GM10248 (cell line): ENCODE measurements around the gene ZNF808.
"Not testable (repeated sequence)": the region's sequence is repeated elsewhere in the genome, so short reads cannot be mapped to it uniquely, and the experiment has no call there.

ENCODE experiments used
- CTCF ChIA-PET: fragments of 300-600 bp; sonication (Branson Sonifier 250); formaldehyde crosslinking; extraction: SDS; loops from one replicate; lab custom pipeline; 2021; ENCODE audit warnings: antibody characterized with exemption; lab: Yijun Ruan, JAX
- POLR2A ChIA-PET: fragments of 350-650 bp; sonication (Branson Sonifier 250); formaldehyde crosslinking; extraction: SDS; loops from one replicate; lab custom pipeline; 2020; ENCODE audit warnings: antibody characterized with exemption; lab: Yijun Ruan, JAX
- DNase-seq: peaks from one replicate; pipeline ENCODE4 v3.0.0; 2012; ENCODE audit errors: extremely low spot score
- CTCF ChIP-seq: IDR thresholded peaks from 2 replicates; pipeline ENCODE4 v1.5.1; 2012; ENCODE audit warnings: mild to moderate bottlenecking, low read depth; ENCODE audit errors: extremely low read depth, missing control alignments, control extremely low read depth

The ZNF808 gene

GRCh38 chr19:52557231-52557995 lies 29.9 kb downstream of the ZNF808 start:
- ChIA-PET CTCF (interaction anchor here (1.4 kb wide), 1 partner anchor 9 kb away, joined by 3 read pairs; no protein-coding TSS in a partner anchor), POLR2A (no interaction called here)
- TF ChIP-seq CTCF, result no peak
- DNase-seq, result no peak

GRCh38 chr19:52558732-52559445 lies 31.4 kb downstream of the ZNF808 start:
- POLR2A ChIA-PET, DNase-seq, CTCF ChIA-PET: not testable (repeated sequence)

GRCh38 chr19:52561611-52562010 lies 34.1 kb downstream of the ZNF808 start:
- POLR2A ChIA-PET, DNase-seq, CTCF ChIA-PET: not testable (repeated sequence)

GRCh38 chr19:52566121-52566520 lies 38.7 kb downstream of the ZNF808 start:
- ChIA-PET POLR2A (interaction anchor here (0.6 kb wide), 1 partner anchor 171 kb away, joined by 5 read pairs; no protein-coding TSS in a partner anchor), CTCF (interaction anchor here (1.6 kb wide), 1 partner anchor 9 kb away, joined by 3 read pairs; no protein-coding TSS in a partner anchor)
- no peak for TF ChIP-seq CTCF
- DNase-seq, result no peak

- ChIA-PET POLR2A (interaction anchor here (0.6 kb wide), 2 partner anchors 38 to 171 kb away, joined by 4 to 5 read pairs; no protein-coding TSS in a partner anchor), CTCF (interaction anchor here (1.6 to 1.7 kb wide), 2 partner anchors 10 to 22 kb away, joined by 3 to 6 read pairs; no protein-coding TSS in a partner anchor)
- no peak for TF ChIP-seq CTCF
- DNase-seq, result no peak
Measured at GRCh38 chr19:52566588-52566987, 39.1 kb downstream of the ZNF808 start.

GRCh38 chr19:52567921-52568320 lies 40.5 kb downstream of the ZNF808 start:
- no peak for TF ChIP-seq CTCF
- no peak for DNase-seq
- CTCF ChIA-PET, result interaction anchor here (1.7 kb wide), 1 partner anchor 23 kb away, joined by 6 read pairs; no protein-coding TSS in a partner anchor
- POLR2A ChIA-PET, result interaction anchor here (0.6 kb wide), 1 partner anchor 25 kb away, joined by 3 read pairs; no protein-coding TSS in a partner anchor

- CTCF ChIA-PET, POLR2A ChIA-PET, DNase-seq: not testable (repeated sequence)
Measured at GRCh38 chr19:52569638-52569999, 42.2 kb downstream of the ZNF808 start.
